ENCODE data around the gene CDS2.

Gene CDS2

GRCh38 chr20:5189917-5190316 lies 63.1 kb downstream of the CDS2 start:
- H3K36me3 ChIP-seq (ENCODE audit: insufficient read depth, low read length) = peaks cover 5% of the 10 kb centered on the region
- H3K9ac ChIP-seq (ENCODE audit: low read depth, low read length) = no peak overlapping the region
- peaks cover 9% of the 10 kb centered on the region; the same call in 1 of the 2 replicates for H3K4me1 ChIP-seq (ENCODE audit: insufficient read depth, low read length)
- no peaks in the 10 kb centered on the region for H3K9me3 ChIP-seq (ENCODE audit: control insufficient read depth, insufficient read depth, low read length)

GRCh38 chr20:5190444-5190843 lies 63.6 kb downstream of the CDS2 start:
- no peak overlapping the region for H3K9ac ChIP-seq (ENCODE audit: low read depth, low read length)
- peaks cover 9% of the 10 kb centered on the region; the same call in 1 of the 2 replicates for H3K4me1 ChIP-seq (ENCODE audit: insufficient read depth, low read length)
- H3K36me3 ChIP-seq (ENCODE audit: insufficient read depth, low read length) = peaks cover 5% of the 10 kb centered on the region
- no peaks in the 10 kb centered on the region for H3K9me3 ChIP-seq (ENCODE audit: control insufficient read depth, insufficient read depth, low read length)

GRCh38 chr20:5191829-5192569 lies 65.2 kb downstream of the CDS2 start:
- H3K36me3 ChIP-seq (ENCODE audit: insufficient read depth, low read length) = peaks cover 4% of the 10 kb centered on the region
- H3K9me3 ChIP-seq (ENCODE audit: control insufficient read depth, insufficient read depth, low read length) = no peaks in the 10 kb centered on the region
- peaks cover 15% of the 10 kb centered on the region; the same call in 1 of the 2 replicates for H3K4me1 ChIP-seq (ENCODE audit: insufficient read depth, low read length)
- H3K9ac ChIP-seq (ENCODE audit: low read depth, low read length) = no peak overlapping the region

GRCh38 chr20:5192570-5193431 lies 66.0 kb downstream of the CDS2 start:
- H3K9me3 ChIP-seq (ENCODE audit: control insufficient read depth, insufficient read depth, low read length) = no peaks in the 10 kb centered on the region
- peaks cover 15% of the 10 kb centered on the region; the same call in 1 of the 2 replicates for H3K4me1 ChIP-seq (ENCODE audit: insufficient read depth, low read length)
- no peak overlapping the region for H3K9ac ChIP-seq (ENCODE audit: low read depth, low read length)
- peaks cover 2% of the 10 kb centered on the region; the same call in 1 of the 2 replicates for H3K36me3 ChIP-seq (ENCODE audit: insufficient read depth, low read length)

GRCh38 chr20:5195655-5196054 lies 68.8 kb downstream of the CDS2 start:
- H3K36me3 ChIP-seq (ENCODE audit: insufficient read depth, low read length) = no peaks in the 10 kb centered on the region
- peaks cover 15% of the 10 kb centered on the region; the same call in 1 of the 2 replicates for H3K4me1 ChIP-seq (ENCODE audit: insufficient read depth, low read length)
- H3K9ac ChIP-seq (ENCODE audit: low read depth, low read length) = no peak overlapping the region
- no peaks in the 10 kb centered on the region for H3K9me3 ChIP-seq (ENCODE audit: control insufficient read depth, insufficient read depth, low read length)

- Histone ChIP-seq H3K9ac (ENCODE audit: low read depth, low read length) (no peak overlapping the region), H3K36me3 (ENCODE audit: insufficient read depth, low read length) (no peaks in the 10 kb centered on the region)
Measured at GRCh38 chr20:5196149-5196548, 69.3 kb downstream of the CDS2 start.

GRCh38 chr20:5197270-5197827 lies 70.5 kb downstream of the CDS2 start:
- no peaks in the 10 kb centered on the region for H3K36me3 ChIP-seq (ENCODE audit: insufficient read depth, low read length)

More at GRCh38 chr20:5196149-5196548, 69.3 kb downstream of the CDS2 start:
- H3K4me1 ChIP-seq (ENCODE audit: insufficient read depth, low read length) = peaks cover 15% of the 10 kb centered on the region; the same call in 1 of the 2 replicates
- no peaks in the 10 kb centered on the region for H3K9me3 ChIP-seq (ENCODE audit: control insufficient read depth, insufficient read depth, low read length)

GRCh38 chr20:5197847-5198650 lies 71.2 kb downstream of the CDS2 start:
- no peaks in the 10 kb centered on the region for H3K36me3 ChIP-seq (ENCODE audit: insufficient read depth, low read length)
- no peaks in the 10 kb centered on the region for H3K9me3 ChIP-seq (ENCODE audit: control insufficient read depth, insufficient read depth, low read length)
- H3K9ac ChIP-seq (ENCODE audit: low read depth, low read length) = no peak overlapping the region
- H3K4me1 ChIP-seq (ENCODE audit: insufficient read depth, low read length) = peaks cover 6% of the 10 kb centered on the region; the same call in 1 of the 2 replicates

More at GRCh38 chr20:5197270-5197827, 70.5 kb downstream of the CDS2 start:
- H3K4me1 ChIP-seq (ENCODE audit: insufficient read depth, low read length) = peaks cover 6% of the 10 kb centered on the region; the same call in 1 of the 2 replicates
- H3K9me3 ChIP-seq (ENCODE audit: control insufficient read depth, insufficient read depth, low read length) = no peaks in the 10 kb centered on the region
- H3K9ac ChIP-seq (ENCODE audit: low read depth, low read length) = no peak overlapping the region

GRCh38 chr20:5198651-5198924 lies 71.8 kb downstream of the CDS2 start:
- Histone ChIP-seq H3K4me1 (ENCODE audit: insufficient read depth, low read length) (peaks cover 6% of the 10 kb centered on the region; the same call in 1 of the 2 replicates), H3K9me3 (ENCODE audit: control insufficient read depth, insufficient read depth, low read length) (no peaks in the 10 kb centered on the region), H3K9ac (ENCODE audit: low read depth, low read length) (no peak overlapping the region), H3K36me3 (ENCODE audit: insufficient read depth, low read length) (no peaks in the 10 kb centered on the region)

GRCh38 chr20:5203380-5203779 lies 76.6 kb downstream of the CDS2 start:
- no peaks in the 10 kb centered on the region for H3K9me3 ChIP-seq (ENCODE audit: control insufficient read depth, insufficient read depth, low read length)
- no peaks in the 10 kb centered on the region for H3K36me3 ChIP-seq (ENCODE audit: insufficient read depth, low read length)
- H3K4me1 ChIP-seq (ENCODE audit: insufficient read depth, low read length) = no peaks in the 10 kb centered on the region; the same call in 1 of the 2 replicates
- no peak overlapping the region for H3K9ac ChIP-seq (ENCODE audit: low read depth, low read length)

- no peaks in the 10 kb centered on the region; the same call in 1 of the 2 replicates for H3K4me1 ChIP-seq (ENCODE audit: insufficient read depth, low read length)
- H3K36me3 ChIP-seq (ENCODE audit: insufficient read depth, low read length) = no peaks in the 10 kb centered on the region
- H3K9ac ChIP-seq (ENCODE audit: low read depth, low read length) = no peak overlapping the region
- no peaks in the 10 kb centered on the region for H3K9me3 ChIP-seq (ENCODE audit: control insufficient read depth, insufficient read depth, low read length)
Measured at GRCh38 chr20:5205348-5206210, 78.8 kb downstream of the CDS2 start.

GRCh38 chr20:5207138-5207537 lies 80.3 kb downstream of the CDS2 start:
- no peaks in the 10 kb centered on the region for H3K36me3 ChIP-seq (ENCODE audit: insufficient read depth, low read length)
- no peaks in the 10 kb centered on the region; the same call in 1 of the 2 replicates for H3K4me1 ChIP-seq (ENCODE audit: insufficient read depth, low read length)
- no peaks in the 10 kb centered on the region for H3K9me3 ChIP-seq (ENCODE audit: control insufficient read depth, insufficient read depth, low read length)
- H3K9ac ChIP-seq (ENCODE audit: low read depth, low read length) = no peak overlapping the region
